H4 (cell line): ENCODE results near the gene SF3A2. TPM values are rescaled to one million over a fixed set of nuclear protein-coding genes. Genes with fewer than 3 reads are reported as not detected.

Source experiments
- DNase-seq: peaks from one replicate; pipeline ENCODE4 v3.0.0-alpha.2; 2015; ENCODE audit warnings: low spot score
- total RNA-seq: library from RNA; depleted of rRNA; stranded (reverse); fragments of >200 nt; shearing (Covaris generic); gene quantifications from 2 replicates; pipeline ENCODE4 v1.2.3, GENCODE V29; 2014

SF3A2 gene
- total RNA-seq, 1 experiment from 2014 or later, result 13.3 TPM

- no peak for DNase-seq
Measured at GRCh38 chr19:2226840-2227360, 9.7 kb upstream of the SF3A2 start.

DNA sequence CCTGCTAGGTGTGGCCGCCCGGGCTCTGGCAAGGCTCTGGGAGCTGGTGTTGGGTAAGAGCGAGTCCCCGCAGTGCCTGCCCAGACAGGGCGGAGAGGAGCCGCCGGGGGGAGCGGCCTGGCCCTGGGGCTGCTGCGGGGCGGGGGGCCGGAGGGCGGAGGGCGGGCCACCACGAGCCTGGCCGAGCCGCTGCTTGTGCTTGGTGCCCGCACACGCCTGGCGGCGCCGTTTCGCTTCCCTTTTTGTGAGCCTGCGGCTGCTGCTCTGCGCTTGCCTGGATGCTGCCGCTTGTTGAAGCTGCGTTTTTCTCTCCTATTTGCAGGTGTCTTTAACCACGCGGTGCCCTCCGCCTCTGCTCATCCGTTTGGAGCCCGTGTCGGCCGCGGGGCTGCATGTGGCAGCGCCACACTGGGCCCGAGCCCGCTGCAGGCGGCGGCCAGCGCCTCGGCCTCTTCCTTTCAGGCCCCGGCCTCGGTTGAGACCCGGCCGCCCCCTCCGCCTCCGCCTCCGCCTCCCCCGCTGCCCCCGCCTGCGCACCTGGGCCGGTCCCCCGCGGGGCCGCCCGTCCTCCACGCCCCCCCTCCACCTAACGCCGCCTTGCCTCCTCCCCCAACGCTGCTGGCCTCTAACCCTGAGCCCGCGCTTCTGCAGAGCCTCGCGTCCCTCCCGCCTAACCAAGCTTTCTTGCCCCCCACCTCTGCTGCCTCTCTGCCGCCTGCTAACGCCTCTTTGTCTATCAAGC lies 9.0 kb upstream of the SF3A2 start:
- no peak for DNase-seq

DNA sequence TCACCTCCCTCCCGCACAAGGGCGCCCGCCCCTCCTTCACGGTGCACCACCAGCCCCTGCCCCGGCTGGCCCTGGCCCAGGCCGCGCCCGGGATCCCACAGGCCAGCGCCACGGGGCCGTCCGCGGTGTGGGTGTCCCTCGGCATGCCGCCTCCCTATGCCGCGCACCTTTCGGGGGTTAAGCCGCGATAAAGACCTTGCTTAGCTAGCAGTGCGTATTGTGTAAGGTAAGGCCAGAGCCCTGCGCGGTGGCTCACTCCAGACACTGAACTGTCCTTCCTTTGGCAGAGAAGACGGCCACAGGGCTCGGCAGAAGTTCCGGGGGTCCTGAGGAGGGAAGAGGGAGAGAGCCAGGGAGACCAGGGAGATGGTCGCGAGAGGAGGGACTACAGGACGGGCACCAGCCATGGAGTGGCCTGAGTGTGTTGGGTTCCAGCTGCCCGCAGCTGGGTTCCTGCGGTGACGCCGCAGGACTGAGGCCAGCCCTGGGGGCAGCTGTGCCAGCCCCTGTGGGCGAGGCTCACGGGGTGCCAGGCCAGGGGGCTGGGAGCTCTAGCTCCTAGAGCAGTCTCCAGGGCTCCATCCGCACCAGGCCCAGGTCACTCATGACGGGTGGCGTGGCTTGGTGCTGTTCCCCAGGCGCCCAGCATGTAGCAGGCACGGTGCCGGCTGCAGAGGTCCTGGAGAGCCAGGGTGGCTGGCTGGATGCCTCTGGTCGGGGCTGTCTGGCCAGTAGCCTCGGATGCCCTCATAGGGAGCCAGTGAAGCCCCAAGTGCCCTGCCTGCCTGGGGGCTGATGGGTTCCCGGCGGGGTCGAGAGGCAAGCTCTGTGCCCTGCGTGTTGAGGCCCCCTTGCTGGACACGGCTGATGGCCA lies 8.2 kb upstream of the SF3A2 start:
- no peak for DNase-seq

GRCh38 chr19:2229103-2230032 lies 7.3 kb upstream of the SF3A2 start:
- DNase-seq, result no peak

DNA sequence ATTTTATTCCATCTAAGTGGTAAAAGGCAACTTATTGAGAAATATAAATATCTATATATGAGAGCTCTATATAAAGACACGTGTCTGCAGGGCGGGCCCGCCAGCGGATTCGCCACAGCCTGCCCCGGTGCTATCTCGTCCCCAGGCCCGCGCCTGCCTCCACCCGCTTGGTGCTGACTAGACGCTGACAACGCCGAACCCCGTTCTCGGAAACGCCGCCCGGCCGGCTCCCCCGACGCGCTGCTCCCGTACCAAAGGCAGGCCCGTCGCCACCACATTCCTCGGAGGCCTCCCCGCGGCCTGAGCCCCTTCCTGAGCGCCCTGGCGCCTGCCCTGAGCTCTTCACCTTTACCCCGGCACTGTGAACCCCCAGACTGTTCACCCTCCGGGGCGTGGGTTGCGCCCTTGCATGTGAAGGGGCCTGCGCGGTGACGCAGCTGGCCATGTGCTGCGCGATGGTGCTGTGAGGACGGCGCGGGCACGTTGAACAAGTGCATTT lies 6.5 kb upstream of the SF3A2 start:
- DNase-seq, result no peak

DNA sequence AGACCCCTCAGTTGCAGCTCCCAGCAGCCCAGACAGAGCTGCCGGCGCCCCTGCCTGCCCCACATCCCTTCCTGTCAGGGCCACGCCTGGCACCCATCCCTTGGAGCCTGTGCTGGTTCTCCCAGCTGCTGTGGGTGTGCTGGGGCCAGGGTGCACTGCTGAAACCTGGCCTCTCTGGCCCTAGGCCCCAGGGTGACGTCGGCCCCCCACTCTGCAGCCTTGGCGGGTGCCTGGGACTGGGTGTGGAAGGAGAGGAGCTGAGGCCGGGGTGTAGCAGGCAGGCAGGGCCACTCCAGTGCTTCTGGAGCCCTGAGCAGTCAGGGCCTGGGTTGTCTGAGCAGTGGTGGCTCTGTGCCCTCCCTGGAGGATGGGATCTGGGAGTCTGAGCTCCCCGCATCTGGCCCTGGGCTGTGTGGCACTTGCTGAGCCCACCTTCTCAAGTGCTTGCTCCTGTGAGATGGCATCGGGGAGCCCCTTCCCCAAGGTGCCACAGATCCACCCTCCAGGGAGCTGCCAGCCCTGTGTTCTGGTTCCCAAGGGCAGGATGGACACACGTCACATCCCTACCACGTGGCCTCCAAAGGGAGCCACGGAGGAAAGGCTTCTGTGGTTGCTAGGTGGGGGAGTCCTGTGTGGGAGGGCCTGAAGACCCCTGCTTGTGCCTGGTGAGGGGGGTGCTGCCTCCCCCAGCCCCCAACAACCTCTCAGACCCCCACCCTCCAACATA lies 5.7 kb upstream of the SF3A2 start:
- DNase-seq, result no peak

DNA sequence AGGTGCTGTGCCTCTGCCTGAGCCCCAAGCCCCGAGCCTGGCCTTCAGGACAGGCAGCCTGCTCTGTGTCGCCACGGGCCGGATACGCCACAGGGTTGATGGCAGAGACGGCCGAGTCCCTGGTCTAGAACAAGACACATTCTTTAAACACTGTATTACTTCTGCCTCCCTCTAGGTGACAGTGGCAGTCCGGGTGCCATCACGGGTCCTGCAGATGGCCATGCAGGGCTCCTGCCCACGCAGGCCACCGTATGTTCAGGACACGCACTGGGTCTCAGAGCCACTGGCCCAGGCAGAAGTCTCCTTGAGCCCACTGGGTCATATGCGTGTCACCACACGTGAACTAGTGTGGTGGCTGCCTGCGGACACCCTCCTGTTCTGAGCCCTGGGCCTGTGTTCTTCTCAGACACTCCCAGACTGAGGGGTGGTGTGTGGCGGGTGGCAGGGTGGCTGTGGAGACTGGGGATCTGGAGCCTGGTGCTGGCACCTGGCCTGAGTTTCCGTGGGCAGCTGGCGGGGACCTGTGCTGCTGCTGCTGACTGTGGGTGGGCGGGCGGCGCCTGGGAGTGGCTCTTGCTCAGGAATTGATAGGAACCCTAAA lies 4.9 kb upstream of the SF3A2 start:
- peak; percentile 21 for DNase-seq

- no peak for DNase-seq
Measured at GRCh38 chr19:2232286-2233151, 4.1 kb upstream of the SF3A2 start.

DNA sequence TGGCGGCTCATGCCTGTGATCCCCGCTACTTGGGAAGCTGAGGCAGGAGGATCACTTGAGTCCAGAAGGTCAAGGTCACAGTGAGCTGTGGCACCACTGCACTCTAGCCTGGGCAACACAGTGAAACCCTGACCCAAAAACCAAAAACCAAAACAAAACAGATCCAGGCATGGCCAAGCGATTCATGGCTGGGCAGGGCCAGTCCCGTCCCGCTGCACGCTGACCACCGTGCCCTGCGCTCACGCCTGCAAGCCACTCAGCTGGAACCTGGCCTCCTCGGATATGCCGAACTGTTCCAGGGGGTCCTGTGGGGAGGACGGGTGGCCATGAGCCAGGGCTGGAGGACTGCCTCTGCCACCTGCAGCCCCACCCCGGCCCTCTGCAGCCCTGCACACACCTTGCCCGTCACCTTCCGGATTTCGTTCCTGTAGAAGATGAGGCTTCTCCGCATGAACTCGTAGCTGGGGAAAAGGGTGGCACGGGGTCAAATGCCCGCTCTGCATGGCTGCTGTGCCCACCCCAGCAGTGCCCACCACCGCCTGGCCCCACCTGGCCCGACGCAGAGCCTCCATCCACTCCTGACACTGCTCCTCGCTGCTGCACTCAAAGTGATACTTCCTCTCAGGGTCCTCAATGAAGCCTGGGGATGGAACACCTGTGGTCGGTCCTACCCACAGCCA lies 2.9 kb upstream of the SF3A2 start:
- DNase-seq, result no peak

GRCh38 chr19:2234996-2235380 lies 1.6 kb upstream of the SF3A2 start:
- DNase-seq, result no peak

GRCh38 chr19:2235381-2236063 lies 1.1 kb upstream of the SF3A2 start:
- DNase-seq, result no peak

DNA sequence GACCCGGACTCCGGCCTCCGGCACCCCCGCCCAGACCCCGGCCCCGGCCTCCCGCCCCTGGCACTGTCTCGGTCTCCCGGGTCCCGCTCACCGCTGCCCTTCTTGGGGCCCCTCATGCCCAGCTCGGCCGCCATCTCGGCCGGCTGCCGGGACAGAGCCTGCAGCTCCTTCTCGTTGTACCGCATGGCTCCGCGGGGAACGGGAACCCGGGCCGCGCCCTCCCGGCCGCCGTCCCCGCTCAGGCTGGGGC lies 635 bp upstream of the SF3A2 start:
- DNase-seq, result no peak

DNA sequence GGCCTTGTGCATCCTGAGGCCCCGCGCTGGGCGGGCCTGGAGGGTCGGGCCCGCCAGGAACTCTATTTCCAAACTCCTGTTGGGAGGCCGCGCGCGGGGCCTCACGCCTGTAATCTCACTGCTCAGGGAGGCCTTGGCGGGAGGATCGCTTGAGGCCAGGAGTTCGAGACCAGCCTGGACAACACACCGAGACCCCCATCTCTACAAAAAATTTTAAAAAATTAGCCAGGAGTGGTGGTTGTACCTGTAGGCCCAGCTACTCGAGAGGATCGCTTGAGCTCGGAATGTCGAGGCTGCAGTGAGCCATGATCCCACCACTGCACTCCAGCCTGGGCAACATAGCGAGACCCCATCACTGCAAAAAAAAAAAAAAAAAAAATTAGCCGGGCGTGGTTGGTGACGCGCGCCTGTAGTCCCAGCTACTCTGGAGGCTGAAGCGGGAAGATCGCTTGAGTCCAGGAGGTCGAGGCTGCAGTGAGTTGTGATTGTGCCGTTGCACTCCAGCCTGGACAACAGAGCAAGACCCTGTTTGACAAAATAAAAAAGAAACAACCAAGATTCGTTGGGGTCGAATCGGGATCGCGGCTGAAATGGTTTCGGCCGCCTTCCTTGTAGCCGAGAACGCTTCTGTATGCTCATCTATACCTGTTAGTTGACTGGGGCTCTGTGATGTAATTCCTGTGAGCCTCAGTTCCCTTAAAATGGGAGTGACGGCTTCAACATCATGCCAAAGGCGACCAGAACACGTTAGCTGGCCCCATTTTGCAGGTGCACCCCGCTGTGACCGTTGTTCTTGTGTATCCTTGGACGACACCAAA lies 636 bp downstream of the SF3A2 start:
- DNase-seq, result no peak

DNA sequence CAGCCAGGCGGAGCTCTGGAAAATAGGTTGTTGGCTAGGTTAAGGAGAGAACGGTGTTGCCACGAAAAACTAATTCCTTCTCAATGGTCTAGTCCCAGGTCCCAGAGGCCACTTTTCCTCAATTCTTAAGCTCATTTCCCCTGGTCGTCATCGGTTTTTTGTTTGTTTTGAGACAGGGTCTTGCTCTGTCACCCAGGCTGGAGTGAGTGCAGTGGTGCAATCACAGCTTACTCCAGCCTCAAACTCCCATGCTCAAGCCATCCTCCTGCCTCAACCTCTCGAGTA lies 1.2 kb downstream of the SF3A2 start:
- DNase-seq, result no peak

GRCh38 chr19:2239173-2239572 lies 2.5 kb downstream of the SF3A2 start:
- DNase-seq, result no peak

DNA sequence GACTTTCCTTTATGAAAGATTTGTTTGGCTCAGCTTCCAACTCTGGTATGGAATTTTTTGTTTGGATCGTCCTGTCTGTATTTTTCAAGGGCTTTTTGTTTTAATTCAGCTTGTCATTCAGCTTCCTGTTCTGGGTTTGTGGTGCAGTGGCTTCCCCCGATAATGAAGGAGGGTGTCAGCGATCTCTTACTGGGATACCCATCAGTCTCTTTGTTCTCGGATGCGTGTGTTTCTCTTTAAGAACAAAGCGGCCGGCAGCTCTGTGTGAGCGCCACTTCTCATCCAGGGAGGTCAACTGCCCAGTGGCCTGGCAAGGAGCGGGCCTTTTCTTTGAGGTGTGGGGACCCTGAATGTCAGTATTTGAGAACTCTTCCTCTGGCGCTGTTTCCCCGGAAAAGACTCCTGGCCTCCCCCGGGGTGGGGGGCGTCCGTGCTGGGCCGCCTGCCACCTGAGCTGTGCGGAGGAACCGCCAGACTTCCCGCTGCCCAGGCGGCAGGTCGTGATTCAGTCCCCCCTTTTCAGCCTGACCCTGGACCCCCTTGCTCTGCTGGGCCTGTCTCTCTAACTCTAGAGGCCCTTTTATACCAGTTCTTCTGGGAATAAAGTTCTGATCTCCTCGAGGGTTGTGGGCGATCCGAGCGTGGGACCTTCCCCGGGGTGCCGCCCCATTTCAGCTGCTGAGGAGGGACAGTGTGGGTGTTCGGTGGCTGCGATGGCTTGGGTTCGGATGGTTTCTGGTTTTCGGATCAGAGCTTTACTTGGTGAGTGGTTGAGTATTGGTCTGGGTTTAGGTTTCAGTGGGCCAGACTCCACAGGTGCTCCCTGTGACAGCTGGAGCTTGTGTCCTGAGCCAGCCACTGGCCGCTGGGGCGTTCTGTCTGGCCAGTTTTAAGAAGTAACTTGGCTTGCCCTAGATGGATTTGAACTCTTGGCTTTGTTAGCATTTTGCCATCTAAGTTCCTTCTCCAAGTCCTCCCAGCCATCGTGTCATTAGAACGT lies 3.4 kb downstream of the SF3A2 start:
- DNase-seq, result no peak
